Liver (tissue), 9 donors: ENCODE results near the gene PCDHGB6. TPM values are rescaled to one million over a fixed set of nuclear protein-coding genes. Genes with fewer than 3 reads are reported as not detected.
"Not testable (repeated sequence)": the region's sequence is repeated elsewhere in the genome, so short reads cannot be mapped to it uniquely, and the experiment has no call there.

Experiments used
- DNase-seq: peaks from one replicate; pipeline ENCODE4 v3.0.0-alpha.2; 2017; ENCODE audit warnings: low spot score
- H3K27ac ChIP-seq, 2 donors: one replicate each; pipeline ENCODE4 v1.7.0; 2013; ENCODE audit warnings: inconsistent platforms in 2 of 2, low read length in 2 of 2, control low read depth in 1 of 2, low read depth in 1 of 2, mild to moderate bottlenecking in 1 of 2
- H3K27me3 ChIP-seq, 4 donors: one replicate each; pipeline versions ENCODE4 v1.6.1 to v1.7.0; 2013; ENCODE audit warnings: low read length in 3 of 4, inconsistent platforms in 1 of 4, mild to moderate bottlenecking in 1 of 4, moderate library complexity in 1 of 4; ENCODE audit not compliant: control insufficient read depth in 4 of 4, insufficient read depth in 4 of 4
- H3K36me3 ChIP-seq, 4 donors: one replicate each; pipeline versions ENCODE4 v1.6.1 to v1.7.0; 2013; ENCODE audit warnings: low read length in 3 of 4, mild to moderate bottlenecking in 3 of 4, low read depth in 1 of 4, moderate library complexity in 1 of 4; ENCODE audit not compliant: control insufficient read depth in 4 of 4, insufficient read depth in 3 of 4
- H3K4me1 ChIP-seq, 4 donors: one replicate each; pipeline versions ENCODE4 v1.6.1 to v1.7.0; 2013; ENCODE audit warnings: low read length in 3 of 4, mild to moderate bottlenecking in 3 of 4, moderate library complexity in 1 of 4; ENCODE audit not compliant: control insufficient read depth in 4 of 4, insufficient read depth in 4 of 4
- H3K4me3 ChIP-seq, 3 donors: one replicate each; pipeline versions ENCODE4 v1.6.1 to v1.7.0; 2013; ENCODE audit warnings: low read length in 3 of 3, control low read depth in 1 of 3, low read depth in 1 of 3, mild to moderate bottlenecking in 1 of 3
- H3K9ac ChIP-seq, 2 donors: one replicate each; pipeline ENCODE4 v1.7.0; 2013; ENCODE audit warnings: low read length in 2 of 2, mild to moderate bottlenecking in 2 of 2, moderate library complexity in 2 of 2, control low read depth in 1 of 2, low read depth in 1 of 2
- H3K9me3 ChIP-seq, 4 donors: one replicate each; pipeline versions ENCODE4 v1.6.1 to v1.7.0; 2013; ENCODE audit warnings: low read length in 3 of 4; ENCODE audit not compliant: control insufficient read depth in 4 of 4
- ATF3 ChIP-seq: IDR thresholded peaks from 2 replicates; pipeline ENCODE4 v1.6.1; 2016; ENCODE audit warnings: antibody characterized with exemption
- EGR1 ChIP-seq, 2 donors: IDR thresholded peaks; 2 replicates each; pipeline ENCODE4 v1.6.1; 2016 to 2018; ENCODE audit warnings: antibody characterized with exemption in 2 of 2, low read depth in 2 of 2
- FOXA2 ChIP-seq: IDR thresholded peaks from 2 replicates; pipeline ENCODE4 v1.6.1; 2016; ENCODE audit warnings: antibody characterized with exemption
- HNF4G ChIP-seq: IDR thresholded peaks from 2 replicates; pipeline ENCODE4 v1.6.1; 2016; ENCODE audit warnings: antibody characterized with exemption
- RAD21 ChIP-seq, 2 donors: IDR thresholded peaks; 2 replicates each; pipeline ENCODE4 v1.6.1; 2016; ENCODE audit warnings: antibody characterized with exemption in 2 of 2, mild to moderate bottlenecking in 2 of 2
- REST ChIP-seq: IDR thresholded peaks from 2 replicates; pipeline ENCODE4 v1.6.1; 2016; ENCODE audit warnings: antibody characterized with exemption, mild to moderate bottlenecking
- SP1 ChIP-seq: IDR thresholded peaks from 2 replicates; pipeline ENCODE4 v1.6.1; 2018; ENCODE audit warnings: antibody characterized with exemption, mild to moderate bottlenecking
- YY1 ChIP-seq: IDR thresholded peaks from 2 replicates; pipeline ENCODE4 v1.6.1; 2016; ENCODE audit warnings: antibody characterized with exemption, mild to moderate bottlenecking
- WGBS: extraction: QIAGEN DNeasy Blood & Tissue Kit; methylation state at CpG from one replicate; pipeline ENCODE4 v1.1.7; 2013; 5-methylcytosine and 5-hydroxymethylcytosine counted together
- polyA plus RNA-seq, 2 donors: library from polyadenylated mRNA; stranded (reverse) in 1 of 2; unstranded in 1 of 2; fragments of 200-250 nt in 1 of 2; fragments of >200 nt in 1 of 2; fragmentation: Nextera tagmentation in 1 of 2; extraction: Ambion mirVana in 1 of 2; gene quantifications; one replicate each; pipeline versions ENCODE4 v1.2.1 to v1.2.3, GENCODE V29; 2013 to 2015
- total RNA-seq, 2 donors: library from RNA; depleted of rRNA; stranded (reverse); fragments of >200 nt; gene quantifications; one replicate each; pipeline ENCODE4 v1.2.3, GENCODE V29; 2014
- TF ChIP-seq, protein P1 (sequence below): fragments of 150-350 bp; IDR thresholded peaks from 2 replicates; pipeline ENCODE4 v1.5.1; 2017; ENCODE audit warnings: improper control_type of control experiment, low read depth, low read length; ENCODE audit not compliant: missing input control
- TF ChIP-seq, protein P2 (sequence below): IDR thresholded peaks from 2 replicates; pipeline ENCODE4 v1.6.1; 2016; ENCODE audit warnings: antibody characterized with exemption
- donor health status: healthy.
- donor health status: healthy.
- donor health status: healthy.
- donor health status: healthy.
- donor health status: healthy.

Gene PCDHGB6
- total and polyA plus RNA-seq, 4 donors: 0.53 to 2.8 (median 1.6) TPM

DNA sequence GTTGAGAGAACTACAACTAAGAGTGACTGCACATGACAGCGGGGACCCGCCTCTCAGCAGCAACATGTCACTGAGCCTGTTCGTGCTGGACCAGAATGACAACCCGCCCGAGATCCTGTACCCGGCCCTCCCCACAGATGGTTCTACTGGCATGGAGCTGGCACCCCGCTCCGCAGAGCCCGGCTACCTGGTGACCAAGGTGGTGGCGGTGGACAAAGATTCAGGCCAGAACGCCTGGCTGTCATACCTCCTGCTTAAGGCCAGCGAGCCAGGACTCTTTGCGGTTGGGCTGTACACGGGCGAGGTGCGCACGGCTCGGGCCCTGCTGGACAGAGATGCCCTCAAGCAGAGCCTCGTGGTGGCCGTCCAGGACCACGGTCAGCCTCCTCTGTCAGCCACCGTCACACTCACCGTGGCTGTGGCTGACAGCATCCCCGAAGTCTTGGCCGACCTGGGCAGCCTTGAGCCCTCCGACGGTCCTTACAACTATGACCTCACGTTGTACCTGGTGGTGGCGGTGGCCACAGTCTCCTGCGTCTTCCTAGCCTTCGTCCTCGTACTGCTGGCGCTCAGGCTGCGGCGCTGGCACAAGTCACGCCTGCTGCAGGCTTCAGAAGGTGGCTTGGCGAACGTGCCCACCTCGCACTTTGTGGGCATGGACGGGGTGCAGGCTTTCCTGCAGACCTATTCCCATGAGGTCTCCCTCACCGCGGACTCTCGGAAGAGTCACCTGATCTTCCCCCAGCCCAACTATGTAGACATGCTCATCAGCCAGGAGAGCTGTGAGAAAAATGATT is 23.2 kb upstream of the PCDHGB6 start:
- Histone ChIP-seq H3K4me1 (peaks cover 0 to 4% (median 0%) of the 10 kb centered on the region in 4 donors), H3K36me3 (no peaks in the 10 kb centered on the region), H3K4me3 (peak overlapping the region in 1 of 3 donors; percentile 3), H3K9me3 (peaks cover 32 to 77% (median 42%) of the 10 kb centered on the region in 4 donors), H3K9ac (no peak overlapping the region), H3K27ac (no peak overlapping the region), H3K27me3 (peaks cover 0 to 10% (median 0%) of the 10 kb centered on the region in 4 donors)
- no peak for DNase-seq
- 40% methylated on average over 43 of the region's 43 CpGs for WGBS
- TF ChIP-seq HNF4G (no peak), FOXA2 (no peak), ATF3 (no peak), EGR1 (IDR thresholded peaks at IDR 0.05; ENCODE audit: low read depth in 2 of 2) (no peak), REST (no peak), YY1 (no peak), SP1 (no peak)
- TF ChIP-seq, protein P1, sequence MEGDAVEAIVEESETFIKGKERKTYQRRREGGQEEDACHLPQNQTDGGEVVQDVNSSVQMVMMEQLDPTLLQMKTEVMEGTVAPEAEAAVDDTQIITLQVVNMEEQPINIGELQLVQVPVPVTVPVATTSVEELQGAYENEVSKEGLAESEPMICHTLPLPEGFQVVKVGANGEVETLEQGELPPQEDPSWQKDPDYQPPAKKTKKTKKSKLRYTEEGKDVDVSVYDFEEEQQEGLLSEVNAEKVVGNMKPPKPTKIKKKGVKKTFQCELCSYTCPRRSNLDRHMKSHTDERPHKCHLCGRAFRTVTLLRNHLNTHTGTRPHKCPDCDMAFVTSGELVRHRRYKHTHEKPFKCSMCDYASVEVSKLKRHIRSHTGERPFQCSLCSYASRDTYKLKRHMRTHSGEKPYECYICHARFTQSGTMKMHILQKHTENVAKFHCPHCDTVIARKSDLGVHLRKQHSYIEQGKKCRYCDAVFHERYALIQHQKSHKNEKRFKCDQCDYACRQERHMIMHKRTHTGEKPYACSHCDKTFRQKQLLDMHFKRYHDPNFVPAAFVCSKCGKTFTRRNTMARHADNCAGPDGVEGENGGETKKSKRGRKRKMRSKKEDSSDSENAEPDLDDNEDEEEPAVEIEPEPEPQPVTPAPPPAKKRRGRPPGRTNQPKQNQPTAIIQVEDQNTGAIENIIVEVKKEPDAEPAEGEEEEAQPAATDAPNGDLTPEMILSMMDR: no peak
- TF ChIP-seq, protein P2, sequence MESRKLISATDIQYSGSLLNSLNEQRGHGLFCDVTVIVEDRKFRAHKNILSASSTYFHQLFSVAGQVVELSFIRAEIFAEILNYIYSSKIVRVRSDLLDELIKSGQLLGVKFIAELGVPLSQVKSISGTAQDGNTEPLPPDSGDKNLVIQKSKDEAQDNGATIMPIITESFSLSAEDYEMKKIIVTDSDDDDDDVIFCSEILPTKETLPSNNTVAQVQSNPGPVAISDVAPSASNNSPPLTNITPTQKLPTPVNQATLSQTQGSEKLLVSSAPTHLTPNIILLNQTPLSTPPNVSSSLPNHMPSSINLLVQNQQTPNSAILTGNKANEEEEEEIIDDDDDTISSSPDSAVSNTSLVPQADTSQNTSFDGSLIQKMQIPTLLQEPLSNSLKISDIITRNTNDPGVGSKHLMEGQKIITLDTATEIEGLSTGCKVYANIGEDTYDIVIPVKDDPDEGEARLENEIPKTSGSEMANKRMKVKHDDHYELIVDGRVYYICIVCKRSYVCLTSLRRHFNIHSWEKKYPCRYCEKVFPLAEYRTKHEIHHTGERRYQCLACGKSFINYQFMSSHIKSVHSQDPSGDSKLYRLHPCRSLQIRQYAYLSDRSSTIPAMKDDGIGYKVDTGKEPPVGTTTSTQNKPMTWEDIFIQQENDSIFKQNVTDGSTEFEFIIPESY: no peak

DNA sequence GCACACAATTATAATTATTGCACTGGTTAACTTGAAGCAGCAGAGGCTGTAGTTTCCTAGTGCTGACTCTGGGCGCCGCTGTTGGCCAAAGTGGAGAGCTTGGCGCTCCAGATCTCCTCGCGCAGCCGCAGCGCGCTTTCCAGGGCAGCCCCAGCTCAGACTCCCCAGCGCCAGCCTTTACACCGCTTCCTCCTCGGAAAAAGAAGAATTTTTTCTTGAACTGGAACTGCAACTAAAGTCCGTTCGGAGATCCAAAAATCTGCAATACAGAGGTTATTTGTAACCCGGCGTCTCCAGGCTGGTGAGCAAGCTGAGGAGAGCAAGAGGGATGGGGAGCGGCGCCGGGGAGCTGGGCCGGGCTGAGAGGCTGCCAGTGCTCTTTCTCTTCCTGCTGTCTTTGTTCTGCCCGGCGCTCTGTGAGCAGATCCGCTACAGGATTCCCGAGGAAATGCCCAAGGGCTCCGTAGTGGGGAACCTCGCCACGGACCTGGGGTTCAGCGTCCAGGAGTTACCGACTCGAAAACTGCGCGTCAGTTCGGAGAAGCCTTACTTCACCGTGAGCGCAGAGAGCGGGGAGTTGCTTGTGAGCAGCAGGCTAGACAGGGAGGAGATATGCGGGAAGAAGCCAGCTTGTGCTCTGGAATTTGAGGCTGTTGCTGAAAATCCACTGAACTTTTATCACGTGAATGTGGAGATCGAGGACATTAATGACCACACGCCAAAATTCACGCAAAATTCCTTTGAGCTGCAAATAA is 20.1 kb upstream of the PCDHGB6 start, which contains the start of gene PCDHGB4:
TSS of gene PCDHGB4 (plus strand) at position 142 of the 755 bp plus-strand sequence. CDS start at position 329, 187 bp downstream.
- WGBS: 16% methylated on average over 22 of the region's 40 CpGs
- H3K36me3 ChIP-seq, H3K9ac ChIP-seq, H3K4me1 ChIP-seq, H3K27ac ChIP-seq, H3K27me3 ChIP-seq, DNase-seq: not testable (repeated sequence)
- H3K4me3 ChIP-seq: peak within 1 kb of the TSS; percentile 40 to 50 (median 48)
- TF ChIP-seq RAD21 (IDR thresholded peaks at IDR 0.05): peak; percentile 47 to 62
- TF ChIP-seq, protein P1: peak; percentile 39
- H3K9me3 ChIP-seq: peaks cover 37 to 88% (median 43%) of the 10 kb centered on the region in 4 donors
